Dendritic cell treated with granulocyte-macrophage colony-stimulating factor and Interleukin-4, amounts not matched to agents 40 ng/mL and 50 ng/mL, for 4 days (primary cell): Measurements from ENCODE around the gene C4orf33.
A peak's percentile ranks its signal among the peaks of the same experiment; 100 is the strongest.
"Not testable (repeated sequence)": the region's sequence is repeated elsewhere in the genome, so short reads cannot be mapped to it uniquely, and the experiment has no call there.

Source experiments
- H3K27ac Mint-ChIP-seq: one replicate; pipeline ENCODE4 v1.8.0; 2022; ENCODE audit warnings: mild to moderate bottlenecking, mixed read lengths
- H3K27me3 Mint-ChIP-seq: one replicate; pipeline ENCODE4 v1.8.0; 2022; ENCODE audit warnings: mild to moderate bottlenecking, mixed read lengths
- H3K36me3 Mint-ChIP-seq: one replicate; pipeline ENCODE4 v1.8.0; 2022; ENCODE audit warnings: low read depth, mixed read lengths
- H3K4me1 Mint-ChIP-seq: one replicate; pipeline ENCODE4 v1.8.0; 2022; ENCODE audit warnings: low read depth, mixed read lengths
- H3K4me3 Mint-ChIP-seq: one replicate; pipeline ENCODE4 v1.8.0; 2022; ENCODE audit warnings: mild to moderate bottlenecking, moderate library complexity, mixed read lengths
- H3K9me3 Mint-ChIP-seq: one replicate; pipeline ENCODE4 v1.8.0; 2022; ENCODE audit warnings: mixed read lengths
- intact Hi-C: fragments of 100-400 bp; cut with micrococcal nuclease; formaldehyde crosslinking; loops from one replicate; pipeline ENCODE4 v1.15.0; 2022

Gene C4orf33

GRCh38 chr4:129098531-129099001 is 2.6 kb downstream of the C4orf33 start:
- peaks cover 17% of the 10 kb centered on the region for H3K36me3 Mint-ChIP-seq
- H3K4me3 Mint-ChIP-seq: no peak overlapping the region
- peaks cover 27% of the 10 kb centered on the region for H3K4me1 Mint-ChIP-seq
- intact Hi-C loops: loop anchor here (5.0 to 10.0 kb wide), 3 partner anchors 229 to 1464 kb away; partner anchors contain the start of gene INTU
- H3K9me3 Mint-ChIP-seq: no peaks in the 10 kb centered on the region
- peak overlapping the region; percentile 32 for H3K27ac Mint-ChIP-seq
- H3K27me3 Mint-ChIP-seq: no peaks in the 10 kb centered on the region

- Mint-ChIP-seq H3K27ac (no peak overlapping the region), H3K9me3 (no peaks in the 10 kb centered on the region)
Measured at GRCh38 chr4:129109965-129110824, 14.2 kb downstream of the C4orf33 start.

GRCh38 chr4:129110931-129111330 is 15.0 kb downstream of the C4orf33 start:
- Mint-ChIP-seq H3K4me1 (no peaks in the 10 kb centered on the region), H3K36me3 (peaks cover 42% of the 10 kb centered on the region)

More at GRCh38 chr4:129109965-129110824, 14.2 kb downstream of the C4orf33 start:
- Mint-ChIP-seq H3K4me1 (no peaks in the 10 kb centered on the region), H3K36me3 (peaks cover 41% of the 10 kb centered on the region), H3K27me3 (no peaks in the 10 kb centered on the region), H3K4me3 (no peak overlapping the region)
- intact Hi-C loops: no loop called here

GRCh38 chr4:129111919-129112318 is 16.0 kb downstream of the C4orf33 start:
- intact Hi-C loops: no loop called here
- Mint-ChIP-seq H3K4me1 (no peaks in the 10 kb centered on the region), H3K4me3 (no peak overlapping the region), H3K27ac (no peak overlapping the region), H3K27me3 (no peaks in the 10 kb centered on the region), H3K36me3 (peaks cover 43% of the 10 kb centered on the region), H3K9me3 (no peaks in the 10 kb centered on the region)

More at GRCh38 chr4:129110931-129111330, 15.0 kb downstream of the C4orf33 start:
- H3K27ac Mint-ChIP-seq: no peak overlapping the region
- H3K9me3 Mint-ChIP-seq: no peaks in the 10 kb centered on the region
- H3K4me3 Mint-ChIP-seq: no peak overlapping the region
- H3K27me3 Mint-ChIP-seq: no peaks in the 10 kb centered on the region
- intact Hi-C loops: no loop called here

GRCh38 chr4:129113434-129113833 is 17.5 kb downstream of the C4orf33 start:
- H3K4me1 Mint-ChIP-seq: no peaks in the 10 kb centered on the region
- H3K27ac Mint-ChIP-seq: no peak overlapping the region
- no peak overlapping the region for H3K4me3 Mint-ChIP-seq
- intact Hi-C loops: no loop called here
- no peaks in the 10 kb centered on the region for H3K9me3 Mint-ChIP-seq
- peaks cover 48% of the 10 kb centered on the region for H3K36me3 Mint-ChIP-seq
- no peaks in the 10 kb centered on the region for H3K27me3 Mint-ChIP-seq

- no peak overlapping the region for H3K4me3 Mint-ChIP-seq
- peaks cover 43% of the 10 kb centered on the region for H3K36me3 Mint-ChIP-seq
- no peaks in the 10 kb centered on the region for H3K27me3 Mint-ChIP-seq
- intact Hi-C loops: no loop called here
- no peaks in the 10 kb centered on the region for H3K4me1 Mint-ChIP-seq
- no peaks in the 10 kb centered on the region for H3K9me3 Mint-ChIP-seq
- H3K27ac Mint-ChIP-seq: no peak overlapping the region
Measured at GRCh38 chr4:129113919-129114318, 18.0 kb downstream of the C4orf33 start.

GRCh38 chr4:129117705-129118104 is 21.8 kb downstream of the C4orf33 start:
- intact Hi-C loops: no loop called here
- Mint-ChIP-seq H3K27ac (no peak overlapping the region), H3K4me3 (no peak overlapping the region), H3K27me3 (no peaks in the 10 kb centered on the region), H3K36me3 (peaks cover 22% of the 10 kb centered on the region), H3K9me3 (no peaks in the 10 kb centered on the region), H3K4me1 (no peaks in the 10 kb centered on the region)

- H3K27ac Mint-ChIP-seq, H3K4me1 Mint-ChIP-seq, H3K36me3 Mint-ChIP-seq, H3K4me3 Mint-ChIP-seq, H3K27me3 Mint-ChIP-seq, intact Hi-C loops: not testable (repeated sequence)
- H3K9me3 Mint-ChIP-seq: peaks cover 24% of the 10 kb centered on the region
Measured at GRCh38 chr4:129126614-129127013, 30.7 kb downstream of the C4orf33 start.

GRCh38 chr4:129129143-129129542 is 33.2 kb downstream of the C4orf33 start:
- Mint-ChIP-seq H3K27ac (no peak overlapping the region), H3K4me3 (no peak overlapping the region), H3K9me3 (peaks cover 15% of the 10 kb centered on the region), H3K4me1 (no peaks in the 10 kb centered on the region), H3K36me3 (no peaks in the 10 kb centered on the region), H3K27me3 (no peaks in the 10 kb centered on the region)
- intact Hi-C loops: no loop called here

GRCh38 chr4:129131343-129131742 is 35.4 kb downstream of the C4orf33 start:
- Mint-ChIP-seq H3K27me3 (no peaks in the 10 kb centered on the region), H3K36me3 (no peaks in the 10 kb centered on the region), H3K9me3 (peaks cover 10% of the 10 kb centered on the region), H3K4me3 (no peak overlapping the region), H3K4me1 (no peaks in the 10 kb centered on the region), H3K27ac (no peak overlapping the region)
- intact Hi-C loops: no loop called here

GRCh38 chr4:129136433-129136832 is 40.5 kb downstream of the C4orf33 start:
- no peak overlapping the region for H3K4me3 Mint-ChIP-seq
- no peaks in the 10 kb centered on the region for H3K36me3 Mint-ChIP-seq

GRCh38 chr4:129138810-129139496 is 43.0 kb downstream of the C4orf33 start:
- Mint-ChIP-seq H3K4me3 (no peak overlapping the region), H3K27ac (no peak overlapping the region), H3K36me3 (no peaks in the 10 kb centered on the region), H3K9me3 (no peaks in the 10 kb centered on the region), H3K27me3 (no peaks in the 10 kb centered on the region), H3K4me1 (no peaks in the 10 kb centered on the region)
- intact Hi-C loops: no loop called here

More at GRCh38 chr4:129136433-129136832, 40.5 kb downstream of the C4orf33 start:
- Mint-ChIP-seq H3K27ac (no peak overlapping the region), H3K27me3 (no peaks in the 10 kb centered on the region), H3K9me3 (peaks cover 7% of the 10 kb centered on the region), H3K4me1 (no peaks in the 10 kb centered on the region)
- intact Hi-C loops: no loop called here

GRCh38 chr4:129140521-129140920 is 44.6 kb downstream of the C4orf33 start:
- intact Hi-C loops: no loop called here
- no peak overlapping the region for H3K4me3 Mint-ChIP-seq
- H3K9me3 Mint-ChIP-seq: no peaks in the 10 kb centered on the region
- no peaks in the 10 kb centered on the region for H3K4me1 Mint-ChIP-seq
- H3K27ac Mint-ChIP-seq: no peak overlapping the region
- H3K36me3 Mint-ChIP-seq: no peaks in the 10 kb centered on the region
- H3K27me3 Mint-ChIP-seq: peaks cover 3% of the 10 kb centered on the region

- Mint-ChIP-seq H3K4me3 (no peak overlapping the region), H3K4me1 (no peaks in the 10 kb centered on the region), H3K27ac (no peak overlapping the region), H3K27me3 (peaks cover 3% of the 10 kb centered on the region), H3K9me3 (no peaks in the 10 kb centered on the region), H3K36me3 (no peaks in the 10 kb centered on the region)
- intact Hi-C loops: no loop called here
Measured at GRCh38 chr4:129143359-129143758, 47.4 kb downstream of the C4orf33 start.
